GM21381 (cell line): ENCODE data around the gene LRRC10B.

Experiments used
- ATAC-seq: cut with Tn5 transposase; IDR thresholded peaks from one replicate; pipeline ENCODE4 v1.9.1; 2021; ENCODE audit warnings: mild to moderate bottlenecking, moderate library complexity; ENCODE audit not compliant: unreplicated experiment

Gene LRRC10B

DNA sequence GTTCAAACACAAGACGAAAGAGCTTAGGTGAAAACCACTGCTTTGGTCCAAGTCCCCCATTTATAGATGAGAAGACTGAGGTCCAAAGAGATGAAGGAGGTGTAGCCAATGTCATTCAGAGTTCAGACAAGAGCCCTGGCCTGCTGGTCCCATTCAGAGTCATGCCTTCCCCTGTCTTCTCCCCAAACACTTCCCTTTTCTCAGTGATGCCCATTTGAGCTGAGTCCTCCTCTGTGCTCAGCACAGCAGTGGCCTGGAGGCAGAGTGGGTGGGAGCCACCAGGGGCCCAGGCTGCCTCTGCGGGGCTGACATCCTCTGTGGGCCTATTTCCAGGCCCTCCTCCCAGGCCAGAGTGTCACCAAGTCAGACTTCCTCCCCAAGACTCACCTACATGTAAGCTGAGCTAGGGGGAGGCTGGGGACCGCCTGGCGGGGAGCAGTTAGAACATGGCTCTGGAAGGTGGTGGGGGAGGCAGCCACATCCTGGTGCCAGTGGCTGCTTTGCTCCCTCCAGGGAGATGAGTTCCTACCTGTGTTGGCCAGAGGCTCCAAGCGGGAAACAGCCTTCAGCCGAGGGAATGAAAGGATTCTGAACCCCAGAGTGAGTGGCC lies 22.4 kb upstream of the LRRC10B start:
- ATAC-seq: no peak

- ATAC-seq: no peak
Observed at GRCh38 chr11:61486779-61487178, 21.8 kb upstream of the LRRC10B start.

- no peak for ATAC-seq
Observed at GRCh38 chr11:61487342-61488025, 21.1 kb upstream of the LRRC10B start.

GRCh38 chr11:61488651-61489291 lies 19.8 kb upstream of the LRRC10B start:
- ATAC-seq: no peak

DNA sequence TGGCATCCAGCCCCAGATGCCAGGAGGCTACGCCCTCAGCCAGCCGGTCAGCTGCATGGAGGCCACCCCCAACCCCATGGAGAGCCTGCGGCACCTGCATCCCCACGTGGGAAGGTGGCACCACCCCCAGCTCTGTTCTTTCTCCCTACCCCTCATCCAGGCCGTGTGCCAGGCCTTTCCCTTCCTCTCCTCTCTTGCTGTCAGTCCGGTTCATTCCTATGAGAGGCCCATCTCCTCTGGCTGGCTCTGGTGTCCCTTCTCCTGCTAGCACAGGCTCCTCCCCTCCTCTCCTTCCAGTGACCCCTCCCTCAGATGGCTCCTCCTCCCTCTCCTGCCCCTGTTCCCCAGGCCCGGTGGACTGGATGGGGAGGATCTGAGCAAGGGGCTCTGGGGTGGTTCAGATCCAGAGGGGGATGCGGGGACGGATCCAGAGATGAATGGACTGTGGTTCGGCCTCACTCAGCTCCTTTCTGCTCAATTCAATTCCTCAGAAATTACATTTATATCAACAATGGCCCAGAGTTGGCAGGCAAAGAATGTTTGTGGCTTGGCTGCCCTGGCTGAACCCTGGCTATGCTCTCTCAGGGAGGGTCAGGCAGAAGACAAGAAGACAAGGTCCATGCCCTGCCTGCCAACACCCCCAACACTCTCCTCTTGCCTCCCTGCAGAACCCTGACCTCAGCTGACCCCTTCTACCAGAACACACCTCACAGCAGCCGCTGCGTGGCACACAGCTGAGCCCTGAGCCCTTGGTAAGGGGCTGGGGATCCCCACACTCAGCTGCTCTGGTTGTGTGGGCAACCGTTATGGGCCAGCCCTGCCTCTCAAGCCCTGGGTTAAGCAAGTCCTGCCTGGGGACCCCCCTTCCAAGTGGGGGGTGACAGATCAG lies 18.5 kb upstream of the LRRC10B start:
- no peak for ATAC-seq

DNA sequence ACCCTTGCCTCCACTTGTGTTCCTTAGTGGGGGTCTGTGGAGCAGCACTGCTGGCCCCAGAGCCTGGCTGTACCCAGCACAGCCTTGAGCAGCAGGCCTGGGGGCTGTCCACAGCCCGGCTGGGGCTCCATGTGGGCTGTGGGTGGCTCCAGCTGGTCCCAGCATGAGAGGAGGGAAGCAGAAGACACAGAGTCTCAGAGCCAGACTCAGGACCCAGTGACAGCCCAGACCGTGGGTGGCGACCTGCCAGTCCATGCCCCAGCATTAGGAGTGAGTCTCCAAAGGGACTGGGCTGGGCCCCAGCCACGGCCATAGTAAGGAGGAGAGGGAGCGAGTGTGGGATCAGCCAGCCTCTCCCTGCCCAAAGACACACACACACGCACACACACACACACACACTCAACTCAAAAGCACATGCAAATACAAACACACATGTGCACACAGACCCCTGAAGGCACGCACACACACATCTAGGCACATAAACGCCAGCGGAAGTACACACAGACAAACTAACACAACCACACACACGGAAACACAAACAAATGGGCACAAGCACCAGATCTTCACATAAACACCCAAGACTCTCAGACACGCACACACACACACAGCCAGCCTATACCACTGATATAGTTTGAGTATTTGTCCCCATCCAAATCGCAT lies 16.7 kb upstream of the LRRC10B start:
- no peak for ATAC-seq

GRCh38 chr11:61494381-61494961 lies 14.1 kb upstream of the LRRC10B start:
- ATAC-seq: no peak

DNA sequence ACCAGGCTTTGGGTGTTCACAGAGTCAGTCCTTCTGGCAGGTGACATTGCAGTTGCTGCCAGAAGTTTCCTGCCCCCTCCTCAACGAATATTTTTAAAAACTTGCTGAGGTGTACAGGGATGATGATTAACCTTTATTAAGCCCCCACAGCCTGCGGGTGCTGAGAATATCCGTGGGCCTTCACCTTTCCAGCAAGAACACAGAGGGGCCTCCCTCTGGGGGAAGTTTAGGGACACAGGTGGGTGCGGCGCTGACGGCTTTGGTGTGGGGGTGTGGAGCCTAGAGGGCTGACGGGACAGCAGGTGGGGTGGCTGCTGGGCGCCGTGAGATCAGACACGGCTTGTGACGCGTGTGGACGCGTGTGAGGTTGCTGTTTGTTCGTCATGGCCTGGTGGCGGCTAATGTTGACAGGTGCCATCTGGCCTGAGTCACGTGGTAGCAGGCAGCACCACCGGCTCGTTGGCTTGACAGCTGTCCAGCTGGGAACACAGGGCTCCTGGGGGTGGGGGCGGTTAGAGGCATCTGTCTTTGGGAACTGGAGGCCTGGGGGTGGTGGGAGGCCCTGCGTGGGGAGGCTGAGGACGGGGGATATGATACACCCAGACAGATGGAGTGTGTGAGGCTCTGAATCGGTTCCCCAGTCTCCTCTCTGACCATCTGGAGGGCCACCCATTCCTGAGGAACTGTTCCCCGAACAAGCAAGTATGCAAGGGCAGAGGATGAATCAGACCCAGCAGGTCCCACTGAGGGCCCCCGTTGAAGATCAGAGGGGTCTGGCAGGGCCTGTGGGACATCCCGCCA lies 12.5 kb upstream of the LRRC10B start:
- no peak for ATAC-seq

GRCh38 chr11:61496602-61497400 lies 11.7 kb upstream of the LRRC10B start:
- no peak for ATAC-seq

DNA sequence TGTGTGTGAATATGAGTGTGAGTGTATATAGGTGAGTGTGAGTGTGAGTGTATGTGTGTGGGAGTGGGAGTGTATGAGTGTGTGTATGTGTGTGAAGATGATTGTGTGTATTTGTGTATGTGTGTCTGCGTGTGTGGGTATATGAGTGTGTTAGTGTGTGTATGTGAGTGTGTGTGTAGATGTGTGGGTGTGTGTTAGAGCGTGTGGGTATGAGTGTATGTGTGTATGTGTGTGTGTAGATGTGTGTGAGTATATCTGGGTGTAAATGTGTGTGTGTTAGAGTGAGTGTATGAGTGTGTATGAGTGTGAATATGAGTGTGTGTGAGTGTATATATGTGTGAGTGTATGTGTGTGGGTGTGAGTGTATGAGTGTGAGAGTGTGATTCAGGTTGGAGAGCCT lies 11.1 kb upstream of the LRRC10B start:
- ATAC-seq: no peak

DNA sequence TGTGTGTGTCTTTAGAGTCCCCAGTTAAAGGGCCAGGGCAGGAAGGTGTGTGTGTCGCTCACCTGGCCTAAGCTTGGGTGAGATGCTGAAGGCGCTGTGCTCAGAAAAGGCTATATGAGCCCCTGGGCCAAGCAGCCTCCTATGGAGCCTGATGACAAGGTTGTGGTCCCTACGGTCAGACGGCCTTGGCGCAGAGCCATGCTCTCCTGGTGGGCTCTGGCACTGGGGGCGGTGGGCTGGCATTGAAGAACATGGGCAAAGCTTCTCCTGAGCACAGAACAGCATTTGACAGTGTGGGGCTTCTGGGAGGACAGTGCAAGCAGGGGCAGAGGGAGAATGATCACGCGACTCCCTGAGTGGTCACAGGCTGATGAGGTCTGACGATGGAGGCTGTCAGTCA lies 10.7 kb upstream of the LRRC10B start:
- no peak for ATAC-seq

- no peak for ATAC-seq
Observed at GRCh38 chr11:61498767-61499341, 9.7 kb upstream of the LRRC10B start.

- ATAC-seq: no peak
Observed at GRCh38 chr11:61499816-61500491, 8.6 kb upstream of the LRRC10B start.

DNA sequence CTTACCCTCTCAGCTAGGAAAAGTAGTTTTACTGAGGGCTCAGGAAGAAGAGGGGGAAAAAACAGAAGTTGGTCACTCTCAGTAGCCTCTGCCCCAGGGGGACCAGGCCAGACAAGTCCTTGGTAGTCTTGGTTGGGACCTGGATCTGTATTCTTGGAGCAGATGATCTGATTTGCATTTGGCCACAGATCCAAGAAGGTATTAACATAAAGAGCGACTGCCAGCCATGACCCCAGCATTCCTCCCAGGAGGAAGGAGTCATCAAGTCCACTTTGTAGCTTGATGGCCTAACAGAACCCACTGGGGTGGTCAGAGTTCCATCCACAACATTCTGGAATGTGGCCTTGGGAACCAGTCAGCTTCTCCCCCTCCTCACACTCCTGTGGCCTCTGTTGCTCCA lies 6.0 kb upstream of the LRRC10B start:
- ATAC-seq: no peak

DNA sequence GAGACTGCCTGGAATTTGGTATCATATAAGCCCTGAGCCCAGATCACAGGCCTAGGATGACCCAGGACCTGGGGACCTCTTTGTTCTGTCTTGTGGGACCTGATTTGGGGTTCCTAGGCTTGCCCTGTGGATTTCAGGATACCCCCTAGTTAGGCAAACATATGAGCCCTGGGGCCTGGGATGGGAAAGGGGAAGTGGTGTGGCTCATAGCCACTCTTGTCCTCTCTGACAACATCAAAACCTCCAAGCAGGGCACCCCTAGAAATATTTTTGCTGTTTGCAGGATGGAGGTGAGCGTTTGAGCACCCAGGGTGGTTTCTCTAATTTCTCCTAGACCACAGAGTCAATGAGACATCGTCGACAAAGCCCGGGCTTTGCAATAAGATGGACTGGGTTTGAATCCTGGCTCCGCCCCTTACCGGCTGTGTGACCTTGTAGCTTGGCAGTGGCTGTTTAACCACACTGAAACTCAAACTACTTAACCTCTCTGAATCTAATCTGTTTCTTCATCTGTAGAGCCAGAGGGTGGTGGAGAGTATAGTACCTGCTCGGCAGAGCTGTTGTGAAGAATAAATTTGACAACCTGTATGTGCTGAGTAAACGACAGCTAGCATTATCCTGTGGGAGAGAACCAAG lies 5.3 kb upstream of the LRRC10B start:
- ATAC-seq: no peak

GRCh38 chr11:61505106-61505505 lies 3.4 kb upstream of the LRRC10B start:
- no peak for ATAC-seq

GRCh38 chr11:61505640-61506155 lies 2.9 kb upstream of the LRRC10B start:
- no peak for ATAC-seq
